SK-N-SH (cell line): ENCODE results near the gene TCF12.

Source experiments
- RCOR1 ChIP-seq: fragments of 150-350 bp; IDR thresholded peaks from 2 replicates; pipeline ENCODE4 v1.6.1; 2017; ENCODE audit warnings: antibody characterized with exemption, low read length
- TF ChIP-seq, protein P1 (sequence below): IDR thresholded peaks from 2 replicates; pipeline ENCODE4 v1.6.1; 2012; ENCODE audit warnings: mild to moderate bottlenecking, low read depth, low read length, moderate library complexity
- TF ChIP-seq, protein P2 (sequence below): fragments of 200-600 bp; sonication (generic); IDR thresholded peaks from 2 replicates; pipeline ENCODE4 v1.6.1; 2017; ENCODE audit warnings: antibody characterized with exemption, mild to moderate bottlenecking, moderate library complexity

DNA sequence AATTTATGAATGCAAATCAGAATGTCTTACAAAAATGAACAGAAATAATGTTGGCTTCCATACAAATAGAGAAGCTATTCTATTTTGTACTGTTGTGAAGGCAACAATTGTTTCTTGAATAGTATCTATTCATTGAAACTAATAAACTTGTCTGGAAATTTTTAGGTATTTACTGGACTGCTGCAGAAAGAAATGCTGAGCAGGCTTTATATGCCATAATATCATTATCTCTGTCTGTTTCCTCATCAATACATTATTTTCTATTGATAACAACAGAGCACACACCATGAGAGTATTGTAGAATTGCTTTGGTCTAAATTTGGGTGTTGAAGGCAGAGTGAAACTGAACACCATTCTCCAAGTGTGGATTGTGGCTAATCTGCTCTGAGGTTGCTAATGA is 241.3 kb downstream of the TCF12 start:
- no peak for TF ChIP-seq RCOR1
- TF ChIP-seq, protein P1, sequence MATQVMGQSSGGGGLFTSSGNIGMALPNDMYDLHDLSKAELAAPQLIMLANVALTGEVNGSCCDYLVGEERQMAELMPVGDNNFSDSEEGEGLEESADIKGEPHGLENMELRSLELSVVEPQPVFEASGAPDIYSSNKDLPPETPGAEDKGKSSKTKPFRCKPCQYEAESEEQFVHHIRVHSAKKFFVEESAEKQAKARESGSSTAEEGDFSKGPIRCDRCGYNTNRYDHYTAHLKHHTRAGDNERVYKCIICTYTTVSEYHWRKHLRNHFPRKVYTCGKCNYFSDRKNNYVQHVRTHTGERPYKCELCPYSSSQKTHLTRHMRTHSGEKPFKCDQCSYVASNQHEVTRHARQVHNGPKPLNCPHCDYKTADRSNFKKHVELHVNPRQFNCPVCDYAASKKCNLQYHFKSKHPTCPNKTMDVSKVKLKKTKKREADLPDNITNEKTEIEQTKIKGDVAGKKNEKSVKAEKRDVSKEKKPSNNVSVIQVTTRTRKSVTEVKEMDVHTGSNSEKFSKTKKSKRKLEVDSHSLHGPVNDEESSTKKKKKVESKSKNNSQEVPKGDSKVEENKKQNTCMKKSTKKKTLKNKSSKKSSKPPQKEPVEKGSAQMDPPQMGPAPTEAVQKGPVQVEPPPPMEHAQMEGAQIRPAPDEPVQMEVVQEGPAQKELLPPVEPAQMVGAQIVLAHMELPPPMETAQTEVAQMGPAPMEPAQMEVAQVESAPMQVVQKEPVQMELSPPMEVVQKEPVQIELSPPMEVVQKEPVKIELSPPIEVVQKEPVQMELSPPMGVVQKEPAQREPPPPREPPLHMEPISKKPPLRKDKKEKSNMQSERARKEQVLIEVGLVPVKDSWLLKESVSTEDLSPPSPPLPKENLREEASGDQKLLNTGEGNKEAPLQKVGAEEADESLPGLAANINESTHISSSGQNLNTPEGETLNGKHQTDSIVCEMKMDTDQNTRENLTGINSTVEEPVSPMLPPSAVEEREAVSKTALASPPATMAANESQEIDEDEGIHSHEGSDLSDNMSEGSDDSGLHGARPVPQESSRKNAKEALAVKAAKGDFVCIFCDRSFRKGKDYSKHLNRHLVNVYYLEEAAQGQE: no peak
- TF ChIP-seq, protein P2, sequence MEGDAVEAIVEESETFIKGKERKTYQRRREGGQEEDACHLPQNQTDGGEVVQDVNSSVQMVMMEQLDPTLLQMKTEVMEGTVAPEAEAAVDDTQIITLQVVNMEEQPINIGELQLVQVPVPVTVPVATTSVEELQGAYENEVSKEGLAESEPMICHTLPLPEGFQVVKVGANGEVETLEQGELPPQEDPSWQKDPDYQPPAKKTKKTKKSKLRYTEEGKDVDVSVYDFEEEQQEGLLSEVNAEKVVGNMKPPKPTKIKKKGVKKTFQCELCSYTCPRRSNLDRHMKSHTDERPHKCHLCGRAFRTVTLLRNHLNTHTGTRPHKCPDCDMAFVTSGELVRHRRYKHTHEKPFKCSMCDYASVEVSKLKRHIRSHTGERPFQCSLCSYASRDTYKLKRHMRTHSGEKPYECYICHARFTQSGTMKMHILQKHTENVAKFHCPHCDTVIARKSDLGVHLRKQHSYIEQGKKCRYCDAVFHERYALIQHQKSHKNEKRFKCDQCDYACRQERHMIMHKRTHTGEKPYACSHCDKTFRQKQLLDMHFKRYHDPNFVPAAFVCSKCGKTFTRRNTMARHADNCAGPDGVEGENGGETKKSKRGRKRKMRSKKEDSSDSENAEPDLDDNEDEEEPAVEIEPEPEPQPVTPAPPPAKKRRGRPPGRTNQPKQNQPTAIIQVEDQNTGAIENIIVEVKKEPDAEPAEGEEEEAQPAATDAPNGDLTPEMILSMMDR: no peak
